COLO829 (cell line): ENCODE data around the gene HSD11B1.
A peak's percentile ranks its signal among the peaks of the same experiment; 100 is the strongest.
"Not testable (repeated sequence)": the region's sequence is repeated elsewhere in the genome, so short reads cannot be mapped to it uniquely, and the experiment has no call there.

ENCODE experiments used
- DNase-seq: peaks from one replicate; pipeline ENCODE4 v3.0.0; 2012; ENCODE audit warnings: low spot score

HSD11B1 gene

DNA sequence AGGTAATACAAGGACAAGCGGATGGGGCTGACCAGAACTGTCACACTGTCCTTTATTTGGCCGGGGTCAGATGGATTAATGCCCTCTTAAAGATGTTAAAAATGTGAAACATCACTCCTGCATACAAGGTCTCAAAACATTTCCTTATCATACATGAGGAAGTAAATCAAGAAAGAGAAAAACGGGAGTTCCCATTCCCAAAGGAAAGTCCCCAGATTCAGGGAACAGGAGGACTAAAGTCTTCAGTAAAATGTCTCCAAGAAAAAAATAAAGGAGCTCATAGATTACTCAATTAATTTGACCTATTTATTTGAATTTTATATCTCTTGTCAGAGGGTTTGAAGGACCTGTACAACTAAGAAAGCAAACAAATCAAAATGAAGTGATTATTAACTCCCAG is 13.4 kb upstream of the HSD11B1 start:
- DNase-seq = no peak

DNA sequence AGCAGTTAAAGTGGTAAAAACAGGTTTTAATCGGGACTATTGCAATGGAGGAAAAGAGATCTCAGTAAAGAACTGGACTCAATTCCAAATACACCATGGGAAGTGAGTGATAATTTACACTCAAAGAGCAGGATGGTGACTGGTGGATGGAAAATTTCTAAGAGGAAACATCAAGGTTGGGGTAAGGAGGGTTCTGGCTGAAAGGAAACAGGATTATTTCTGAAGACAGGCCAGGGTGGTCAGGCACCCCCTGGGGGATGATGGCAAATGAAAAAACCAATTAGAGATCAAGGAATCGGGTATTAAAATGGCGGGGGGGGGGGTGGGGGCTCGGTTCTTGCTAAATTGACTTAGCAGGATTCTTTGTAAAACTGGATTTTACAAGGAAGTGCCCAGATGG is 12.3 kb upstream of the HSD11B1 start:
- no peak for DNase-seq

DNA sequence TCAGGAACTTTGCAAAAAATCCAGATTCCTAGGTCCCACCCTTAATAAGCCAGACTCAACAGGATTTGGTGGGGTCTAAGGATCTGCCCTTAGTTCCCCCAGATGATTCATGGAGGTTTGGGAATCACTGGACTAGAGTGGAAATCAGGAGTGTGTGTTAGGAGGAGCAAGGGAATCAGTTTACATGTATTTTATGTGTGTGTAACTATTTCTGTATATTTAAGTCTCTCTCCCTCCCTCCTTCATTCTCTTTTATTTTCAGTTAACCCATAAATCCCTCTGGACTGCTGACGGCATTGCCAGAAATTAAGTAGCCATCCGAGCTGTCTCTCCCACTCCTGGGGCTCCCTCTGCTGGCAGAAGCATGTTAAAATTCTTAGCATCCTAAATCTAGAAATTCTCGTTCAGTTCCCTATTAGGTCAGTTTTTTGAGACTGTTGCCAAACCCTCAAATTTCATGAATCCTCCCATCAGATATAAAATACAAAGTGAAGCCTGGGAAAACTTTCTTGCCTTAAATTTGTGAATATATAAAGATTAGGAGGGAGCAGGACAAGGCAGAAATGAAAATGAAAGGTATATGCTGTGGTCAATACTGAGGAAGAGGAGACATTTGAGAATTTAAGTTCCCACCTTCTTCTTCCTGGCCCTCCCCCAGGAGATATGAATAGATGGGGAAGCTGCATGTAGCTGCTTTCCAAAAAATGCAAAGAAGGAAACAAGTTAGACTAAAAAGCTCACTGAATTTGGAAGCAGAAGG is 11.7 kb upstream of the HSD11B1 start:
- DNase-seq = peak; percentile 86

DNA sequence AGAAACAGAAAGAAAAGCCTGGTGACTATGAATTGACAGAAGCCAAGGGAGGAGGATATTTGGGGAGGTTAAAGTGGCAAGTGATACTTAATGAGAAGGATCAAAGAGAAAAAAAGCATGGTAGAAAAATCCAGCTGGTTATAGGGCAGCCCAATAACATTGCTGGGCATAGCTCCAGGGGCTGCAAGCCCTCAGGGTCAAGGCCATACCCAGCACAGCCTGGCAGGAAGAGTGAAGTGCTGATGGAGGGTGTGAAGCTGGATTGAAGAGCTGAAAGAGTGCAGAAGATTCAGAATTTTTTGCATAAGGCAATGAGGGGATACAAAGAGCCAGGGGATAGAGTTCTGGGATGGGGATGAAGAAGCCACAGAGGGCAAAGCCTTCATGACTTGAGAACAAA is 8.0 kb upstream of the HSD11B1 start:
- DNase-seq = no peak

DNA sequence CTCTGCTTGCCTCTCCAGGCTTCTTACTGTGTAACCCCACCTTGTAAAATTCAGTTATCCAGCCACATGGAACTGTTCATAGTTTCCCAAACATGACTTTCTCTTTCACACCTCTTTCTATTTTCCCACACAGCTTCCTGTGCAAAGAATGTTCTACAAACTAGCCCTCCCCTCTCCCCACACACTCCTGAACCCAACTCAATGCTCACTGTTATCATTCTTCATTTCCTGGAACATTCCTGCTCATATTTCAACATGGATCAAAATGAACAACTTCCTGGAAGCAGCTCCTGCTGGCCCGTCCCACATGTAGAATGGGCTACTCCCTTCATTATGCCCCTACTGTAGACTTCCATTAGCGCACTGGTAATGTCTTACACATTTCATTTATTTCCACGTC is 7.5 kb upstream of the HSD11B1 start:
- no peak for DNase-seq

DNA sequence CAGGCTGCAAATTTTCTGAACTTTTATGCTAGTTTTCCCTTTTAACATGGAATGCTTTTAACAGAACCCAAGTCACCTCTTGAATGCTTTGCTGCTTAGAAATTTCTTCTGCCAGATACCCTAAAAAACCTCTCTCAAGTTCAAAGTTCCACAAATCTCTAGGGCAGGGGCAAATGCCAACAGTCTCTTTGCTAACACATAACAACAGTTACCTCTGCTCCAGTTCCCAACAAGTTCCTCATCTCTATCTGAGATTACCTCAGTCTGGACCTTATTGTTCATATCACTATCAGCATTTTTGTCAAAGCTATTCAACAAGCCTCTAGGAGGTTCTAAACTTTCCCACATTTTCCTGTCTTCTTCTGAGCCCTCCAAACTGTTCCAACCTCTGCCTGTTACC is 4.0 kb upstream of the HSD11B1 start:
- not testable (repeated sequence) for DNase-seq

DNA sequence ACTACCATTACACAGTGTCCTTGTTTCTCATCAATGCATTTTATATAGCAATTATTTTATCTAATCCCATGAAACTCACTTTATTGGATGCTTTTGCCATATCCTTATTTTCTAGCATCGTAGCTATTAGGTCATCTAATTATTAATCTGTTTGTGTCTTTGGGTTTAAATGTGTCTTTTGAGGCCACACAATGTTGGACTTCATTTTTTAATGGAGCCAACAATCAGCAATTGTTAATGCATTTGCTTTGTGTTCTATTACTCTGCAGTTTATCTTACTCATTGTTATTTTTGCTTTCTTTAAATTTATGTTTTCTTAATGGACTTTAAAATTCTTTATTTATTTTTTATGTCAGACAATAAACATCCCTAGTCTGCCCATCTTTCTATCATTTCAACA is 1.8 kb upstream of the HSD11B1 start:
- DNase-seq = no peak

DNA sequence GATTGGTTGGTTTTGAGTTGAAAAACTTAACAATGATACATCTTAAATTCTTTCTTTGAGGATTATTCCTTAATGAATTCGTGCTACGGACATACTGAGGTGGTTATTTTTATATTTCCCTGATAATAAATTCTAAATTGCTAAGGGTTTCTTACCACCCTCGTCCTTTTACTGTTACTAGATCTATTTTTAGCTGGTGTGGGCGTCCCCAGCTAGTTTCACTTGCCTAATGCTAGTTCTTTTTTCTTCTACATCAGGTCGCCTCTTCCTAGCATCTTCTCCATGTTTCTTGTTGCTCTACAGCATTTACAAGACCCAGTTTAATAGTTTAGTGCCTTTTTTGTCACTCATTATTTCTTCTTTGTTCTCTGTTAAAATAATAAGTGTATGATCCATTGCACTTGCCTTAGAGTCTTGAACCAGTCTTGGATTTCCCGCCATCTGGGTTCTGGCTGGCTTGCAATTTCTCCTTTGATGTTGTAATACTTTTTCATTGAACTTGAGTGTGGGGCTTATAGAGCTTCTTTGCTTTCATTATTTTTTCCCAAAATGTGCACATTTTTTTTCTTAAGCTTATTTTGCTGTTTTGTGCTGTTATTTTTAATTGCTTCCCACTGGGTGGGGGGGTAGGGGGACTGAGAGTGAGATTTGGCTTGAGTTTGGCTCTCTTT is 677 bp upstream of the HSD11B1 start:
- no peak for DNase-seq

DNA sequence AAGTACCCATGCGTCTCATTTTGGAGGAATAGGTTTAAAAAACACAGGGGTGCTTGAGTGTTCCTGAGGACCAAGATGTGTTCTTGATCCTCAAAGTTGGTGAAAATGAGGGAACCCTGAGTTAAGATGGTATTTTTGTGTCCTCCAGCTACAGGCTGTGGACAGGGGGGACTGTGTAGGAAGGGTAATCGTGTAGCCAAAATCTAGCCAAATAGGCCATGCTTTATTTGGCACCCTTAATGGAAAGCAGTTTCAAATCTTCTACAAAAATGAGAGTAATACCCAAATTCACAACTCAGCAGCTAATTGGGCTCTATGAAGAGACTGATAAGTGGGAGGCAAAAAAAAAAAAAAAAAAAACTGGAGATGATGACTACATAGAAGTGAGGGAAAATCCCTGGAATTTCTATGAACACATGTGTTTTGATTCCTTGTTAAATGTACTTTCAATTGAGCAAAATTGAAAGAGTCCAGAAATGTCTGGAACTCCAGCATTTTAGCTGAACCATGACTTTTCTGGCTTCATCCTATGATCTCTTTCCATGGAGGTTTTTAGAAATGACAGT is 470 bp downstream of the HSD11B1 start:
- no peak for DNase-seq

DNA sequence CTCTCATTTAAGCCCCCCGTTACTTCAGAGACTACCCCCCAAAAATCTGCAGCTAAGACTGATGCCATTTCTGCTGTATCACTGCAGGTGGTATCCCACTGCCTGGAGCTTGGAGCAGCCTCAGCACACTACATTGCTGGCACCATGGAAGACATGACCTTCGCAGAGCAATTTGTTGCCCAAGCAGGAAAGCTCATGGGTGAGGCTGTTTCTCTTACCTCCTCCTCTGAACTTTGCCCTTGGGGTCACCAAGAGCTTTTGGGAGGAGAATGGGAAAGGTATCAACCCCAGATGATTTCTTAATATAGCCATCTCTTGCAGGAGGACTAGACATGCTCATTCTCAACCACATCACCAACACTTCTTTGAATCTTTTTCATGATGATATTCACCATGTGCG is 2.0 kb downstream of the HSD11B1 start:
- no peak for DNase-seq

DNA sequence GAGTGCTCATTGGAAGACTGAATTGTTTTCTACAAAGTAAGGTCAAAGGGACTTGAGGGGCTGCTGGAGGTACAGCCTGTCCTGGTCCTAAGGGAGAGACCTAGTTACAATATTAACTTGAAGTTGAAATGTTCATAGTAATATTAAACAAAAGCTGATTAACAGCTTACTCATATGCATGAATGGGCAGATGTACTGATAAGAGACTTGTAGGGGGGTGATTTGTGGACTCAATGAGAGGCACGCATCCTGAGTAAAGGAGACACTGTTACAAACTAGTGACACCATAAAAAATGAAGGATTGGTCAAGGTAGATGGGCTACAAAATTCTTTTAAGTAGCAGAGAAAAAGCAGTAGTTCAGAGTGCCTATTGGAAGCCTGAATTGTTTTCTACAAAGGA is 2.7 kb downstream of the HSD11B1 start:
- no peak for DNase-seq

DNA sequence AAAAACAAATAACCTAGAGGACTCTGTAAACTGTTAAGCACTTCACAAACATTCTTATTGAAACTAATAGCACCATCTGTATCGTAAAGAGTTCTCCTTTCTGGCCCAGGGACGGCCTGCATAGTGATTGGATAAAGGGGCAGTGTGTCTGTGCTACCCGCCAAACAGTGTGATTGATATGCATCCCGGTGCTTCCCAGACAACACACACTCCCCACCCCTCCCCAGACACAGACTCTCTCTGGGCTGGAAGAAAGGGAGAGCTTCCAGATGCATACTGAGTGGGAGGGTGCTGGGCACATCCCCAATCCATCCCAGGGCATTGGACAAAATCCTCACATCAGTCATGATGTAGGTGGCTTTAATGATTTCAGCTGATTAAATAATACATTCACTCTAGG is 3.7 kb downstream of the HSD11B1 start:
- no peak for DNase-seq

DNA sequence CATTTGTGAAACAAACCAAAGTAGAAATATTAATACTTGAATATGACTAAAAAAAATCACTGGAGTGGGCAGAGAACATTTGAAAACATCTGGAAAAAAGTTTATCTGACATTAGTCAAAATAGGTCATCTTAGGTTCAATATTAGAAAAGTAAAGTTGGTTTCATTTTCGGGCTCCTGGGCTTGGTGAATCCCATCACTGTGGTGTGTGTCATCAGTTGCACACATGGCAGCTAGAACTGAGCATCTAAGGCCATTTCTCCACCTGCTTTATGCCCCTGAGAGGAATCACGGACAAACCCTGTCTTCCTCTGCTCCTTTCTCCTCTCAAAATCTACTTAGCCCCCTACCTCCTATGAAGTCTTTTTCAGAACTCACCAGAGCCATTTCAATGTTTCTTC is 5.4 kb downstream of the HSD11B1 start:
- DNase-seq = no peak

DNA sequence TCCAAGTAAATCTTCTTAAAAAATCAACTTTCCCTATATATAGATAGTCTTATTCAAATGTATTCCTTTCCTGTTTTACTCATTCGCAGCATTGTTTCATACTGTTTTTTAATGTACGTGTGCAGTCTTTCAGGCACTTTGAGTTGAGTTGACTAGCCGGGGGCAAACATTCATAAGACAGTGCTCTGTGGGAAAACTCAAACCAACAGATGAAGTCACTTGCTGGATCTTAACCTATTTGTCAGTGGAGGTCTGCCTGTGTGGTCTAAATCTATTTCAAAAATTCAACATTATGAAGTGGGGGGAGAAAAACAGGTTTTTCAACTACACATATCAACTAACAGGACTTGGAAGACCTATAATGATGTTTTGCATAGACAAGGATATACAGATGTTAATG is 6.2 kb downstream of the HSD11B1 start:
- DNase-seq = no peak

DNA sequence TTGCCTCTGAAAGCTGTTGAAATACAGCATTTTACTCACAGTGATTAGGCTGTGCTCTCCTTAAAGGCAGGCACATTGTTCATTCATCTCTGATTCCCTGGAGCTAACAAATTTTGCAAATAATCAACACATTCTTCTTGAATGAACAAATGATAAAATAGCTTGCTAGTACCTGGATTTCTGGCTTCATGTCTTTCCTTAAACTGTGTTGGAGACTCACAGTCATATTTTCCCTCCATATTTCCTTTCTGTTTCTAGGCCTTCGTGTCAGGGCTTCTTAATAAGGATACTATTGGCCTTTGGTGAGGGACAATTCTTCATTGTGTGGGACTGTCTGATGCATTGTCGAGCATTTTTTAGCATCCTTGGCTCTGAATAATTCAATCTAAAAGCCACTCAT is 9.7 kb downstream of the HSD11B1 start:
- DNase-seq = no peak

DNA sequence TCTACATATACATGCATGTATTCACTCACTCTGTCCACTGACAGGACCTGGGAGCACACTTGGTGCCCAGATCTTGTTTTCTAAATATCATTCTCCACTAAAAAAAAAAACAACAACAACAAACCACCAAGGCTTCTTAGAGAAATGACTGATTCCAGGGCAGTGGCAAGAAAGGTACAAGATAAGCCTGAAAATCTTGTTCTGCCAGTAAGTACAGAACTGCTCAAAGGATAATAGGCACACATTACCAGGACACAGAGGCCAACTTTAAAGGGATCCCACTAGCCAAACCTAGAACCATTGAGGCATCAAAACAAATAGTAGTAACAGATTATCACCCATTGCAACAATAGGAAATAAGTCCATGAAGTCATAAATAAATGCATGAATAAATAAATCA is 10.7 kb downstream of the HSD11B1 start:
- DNase-seq = no peak

DNA sequence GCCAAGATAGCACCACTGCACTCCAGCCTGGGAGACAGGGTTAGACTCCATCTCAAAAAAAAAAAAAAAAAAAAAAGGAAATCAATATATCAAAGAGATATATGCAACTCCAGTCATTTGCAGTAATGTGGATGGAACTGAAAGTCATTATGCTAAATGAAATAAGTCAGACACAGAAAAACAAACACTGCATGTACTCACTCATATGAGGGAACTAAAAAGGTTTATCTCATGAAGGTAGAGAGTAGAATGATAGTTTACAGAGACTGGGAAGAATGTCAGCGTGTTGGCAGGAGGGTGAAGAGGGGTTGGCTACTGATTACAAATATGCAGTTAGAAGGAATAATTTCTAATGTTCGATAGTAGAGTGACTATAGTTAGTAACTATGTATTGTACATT is 13.2 kb downstream of the HSD11B1 start:
- no peak for DNase-seq

DNA sequence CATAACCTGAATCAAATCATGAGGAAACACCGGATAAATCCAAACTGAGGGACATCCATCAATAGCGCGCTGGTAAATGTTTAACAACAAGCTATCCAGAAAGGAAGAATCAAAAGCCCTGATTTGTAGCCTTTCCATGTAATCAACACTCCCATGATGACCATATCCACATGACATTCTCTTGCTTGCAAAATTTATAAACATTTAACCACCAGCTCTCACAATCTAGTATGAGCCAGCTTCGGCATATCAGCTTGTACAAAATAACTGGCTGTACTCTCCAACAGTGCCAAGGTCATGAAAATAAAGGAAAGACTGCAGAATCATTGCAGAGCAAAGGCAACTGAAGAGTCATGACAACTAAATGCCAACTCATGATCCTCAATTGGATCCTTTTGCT is 15.7 kb downstream of the HSD11B1 start:
- no peak for DNase-seq

DNA sequence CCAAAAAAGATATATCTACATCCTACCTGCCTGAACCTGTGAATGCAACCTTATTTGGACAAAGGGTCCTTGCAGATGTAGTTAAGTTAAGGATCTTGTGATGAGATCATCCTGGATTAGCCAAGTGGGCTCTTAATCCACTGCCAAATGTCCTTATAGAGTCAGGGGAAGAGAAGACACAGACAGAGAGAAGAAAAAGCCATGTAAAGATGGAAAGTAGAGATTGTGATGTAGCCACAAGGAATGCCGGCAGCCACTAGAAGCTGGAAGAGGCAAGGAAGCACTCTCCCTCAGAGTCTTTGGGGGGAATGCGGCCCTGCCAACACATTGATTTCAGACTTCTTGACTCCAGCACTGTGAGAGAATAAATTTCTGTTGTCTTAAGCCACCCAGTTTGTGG is 16.2 kb downstream of the HSD11B1 start:
- DNase-seq = no peak

DNA sequence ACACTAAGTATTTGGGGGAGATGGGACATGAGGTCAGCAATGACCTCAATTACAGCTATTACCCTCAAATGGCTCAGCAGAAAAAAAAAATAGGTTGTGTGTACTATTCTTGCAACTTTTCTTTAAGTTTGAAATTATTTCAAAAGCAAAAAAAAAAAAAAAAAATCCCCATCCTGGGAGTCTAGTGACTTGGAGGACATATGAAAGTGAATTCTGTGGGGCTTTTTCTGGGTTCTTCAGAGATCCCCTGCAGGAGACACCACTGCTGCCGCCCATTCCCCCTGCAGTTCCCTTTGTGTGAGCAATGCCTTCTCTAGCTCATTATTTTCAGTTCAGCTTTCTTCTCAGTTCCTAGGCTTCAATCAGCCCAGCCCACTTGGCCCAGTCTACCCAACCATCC is 16.7 kb downstream of the HSD11B1 start:
- DNase-seq = no peak

DNA sequence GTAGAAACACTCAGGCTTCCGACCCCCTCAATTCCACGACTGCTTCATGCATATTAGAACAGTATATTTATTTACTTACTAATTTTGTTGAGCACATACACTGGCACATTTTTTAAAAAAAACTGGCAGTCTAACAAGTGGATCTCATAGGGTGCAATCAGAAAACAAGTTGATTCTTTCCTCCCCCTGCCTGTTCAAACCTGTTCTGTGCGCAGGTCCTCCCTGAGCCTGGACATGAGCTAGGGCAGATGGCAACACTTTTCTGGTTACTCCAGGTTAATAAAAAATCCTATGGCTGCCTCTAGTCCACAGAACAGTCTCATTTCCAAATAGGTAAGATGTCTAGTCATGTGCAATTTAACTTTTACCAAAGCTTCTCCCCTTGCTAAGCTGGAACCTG is 18.6 kb downstream of the HSD11B1 start:
- no peak for DNase-seq

DNA sequence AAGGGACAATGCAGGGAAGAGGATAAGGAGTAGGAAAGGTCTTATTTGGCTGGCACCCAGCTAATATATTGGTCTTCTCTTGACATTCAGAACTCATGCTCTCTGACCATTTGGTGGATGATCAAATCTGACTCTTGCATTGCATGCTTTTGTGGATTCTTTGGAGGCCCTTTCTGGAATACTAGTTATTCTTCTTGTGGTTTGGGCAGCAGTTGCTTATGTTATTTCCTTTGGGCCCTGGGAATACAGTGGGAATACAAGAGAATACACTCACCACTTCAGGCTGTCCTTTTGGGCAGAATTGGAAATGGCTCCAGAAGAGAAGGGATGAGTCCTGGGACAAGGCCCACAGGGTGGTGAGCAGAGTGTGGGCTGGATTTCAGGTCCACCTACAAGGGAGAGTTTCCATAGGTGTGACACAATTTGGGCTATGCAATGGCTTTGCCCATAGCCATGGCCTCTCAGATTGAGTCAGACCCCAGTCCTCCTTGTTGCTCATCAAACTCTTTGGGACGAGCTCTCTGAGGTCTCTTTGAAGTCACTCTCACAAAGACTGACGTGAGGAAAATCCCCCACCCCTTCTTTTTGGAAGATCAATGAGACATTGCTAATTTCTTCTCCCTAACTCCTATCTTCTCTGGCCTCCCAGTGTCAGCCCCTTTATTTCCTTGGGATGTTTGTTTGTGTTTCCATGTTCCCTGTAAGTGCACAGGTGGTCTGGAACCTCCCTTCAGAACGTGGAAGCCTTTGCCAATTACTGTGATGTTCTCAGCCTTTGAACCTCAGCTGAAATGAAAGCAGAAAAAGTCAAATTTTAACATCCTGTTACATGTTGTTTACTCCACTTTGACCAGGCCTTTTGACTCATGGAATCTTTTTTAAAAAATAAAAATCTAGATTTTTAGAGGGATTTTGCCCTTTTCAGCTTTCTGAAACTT is 19.4 kb downstream of the HSD11B1 start:
- no peak for DNase-seq

DNA sequence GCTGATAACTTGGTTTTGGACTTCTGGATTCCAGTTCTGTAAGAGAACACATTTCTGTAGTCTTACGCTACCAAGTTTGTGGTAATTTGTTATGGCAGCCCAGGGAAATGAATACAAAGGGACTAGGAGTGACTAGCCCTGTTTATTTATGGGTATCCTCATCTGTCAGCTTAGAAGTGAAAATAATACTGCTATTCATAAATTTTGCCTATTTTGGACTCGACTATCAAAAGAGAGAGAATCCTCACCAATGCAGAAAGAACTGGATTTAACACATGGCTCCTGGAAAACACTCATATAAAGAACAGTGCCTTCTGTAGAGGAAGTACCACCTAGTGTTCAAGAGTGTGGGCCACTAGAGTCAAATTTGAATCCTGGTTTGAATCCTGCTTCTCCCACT is 22.6 kb downstream of the HSD11B1 start:
- DNase-seq = peak; percentile 91
